Skeletal muscle tissue (tissue), 4 donors: ENCODE measurements around the gene YES1. TPM values are rescaled to one million over a fixed set of nuclear protein-coding genes. Genes with fewer than 3 reads are reported as not detected.

Experiments used
- H3K27ac ChIP-seq: one replicate; pipeline ENCODE4 v1.7.0; 2013; ENCODE audit warnings: mild to moderate bottlenecking, low read depth, low read length, inconsistent platforms
- H3K27me3 ChIP-seq, 3 donors: one replicate each; pipeline ENCODE4 v1.7.0; 2013; ENCODE audit warnings: low read length in 3 of 3; ENCODE audit not compliant: control insufficient read depth in 3 of 3, insufficient read depth in 3 of 3
- H3K36me3 ChIP-seq, 3 donors: one replicate each; pipeline ENCODE4 v1.7.0; 2013; ENCODE audit warnings: low read length in 3 of 3; ENCODE audit not compliant: control insufficient read depth in 3 of 3, insufficient read depth in 3 of 3
- H3K4me1 ChIP-seq, 3 donors: one replicate each; pipeline ENCODE4 v1.7.0; 2013; ENCODE audit warnings: low read length in 3 of 3, mild to moderate bottlenecking in 3 of 3; ENCODE audit not compliant: control insufficient read depth in 3 of 3, insufficient read depth in 3 of 3
- H3K4me3 ChIP-seq, 3 donors: one replicate each; pipeline ENCODE4 v1.7.0; 2013; ENCODE audit warnings: low read length in 3 of 3
- H3K9ac ChIP-seq, 3 donors: one replicate each; pipeline ENCODE4 v1.7.0; 2013; ENCODE audit warnings: low read length in 3 of 3, mild to moderate bottlenecking in 3 of 3, moderate library complexity in 2 of 3, low read depth in 1 of 3
- H3K9me3 ChIP-seq, 3 donors: one replicate each; pipeline ENCODE4 v1.7.0; 2013; ENCODE audit warnings: low read length in 3 of 3; ENCODE audit not compliant: control insufficient read depth in 3 of 3
- total RNA-seq: library from RNA; depleted of rRNA; stranded (reverse); fragments of >200 nt; gene quantifications from one replicate; pipeline ENCODE4 v1.2.3, GENCODE V29; 2014
- donor health status: Osteomylitis.

Gene YES1
- total RNA-seq, 1 donor from 2014 or later = 40.7 TPM

DNA sequence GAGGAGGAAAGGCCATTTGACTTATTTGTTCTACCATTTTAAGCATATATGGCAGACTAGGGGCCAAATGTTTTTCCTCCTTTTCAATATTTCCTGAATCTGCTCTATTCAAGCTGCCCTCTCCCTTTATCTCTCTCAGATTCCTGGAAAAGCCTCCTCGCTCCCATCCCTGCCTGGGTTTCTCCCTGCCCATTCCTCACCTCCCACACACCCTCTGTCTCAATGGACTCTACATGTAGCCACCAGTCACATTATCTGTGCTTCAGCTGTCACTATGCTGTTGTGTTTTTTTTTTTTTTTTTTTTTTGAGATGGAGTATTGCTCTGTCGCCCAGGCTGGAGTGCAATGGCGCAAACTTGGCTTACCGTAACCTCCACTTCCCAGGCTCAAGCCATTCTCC is 131.7 kb downstream of the YES1 start:
- Histone ChIP-seq H3K4me1 (no peaks in the 10 kb centered on the region), H3K9me3 (no peaks in the 10 kb centered on the region), H3K4me3 (no peak overlapping the region), H3K27me3 (no peaks in the 10 kb centered on the region), H3K36me3 (peaks cover 10 to 37% (median 27%) of the 10 kb centered on the region in 3 donors), H3K9ac (no peak overlapping the region), H3K27ac (no peak overlapping the region)

DNA sequence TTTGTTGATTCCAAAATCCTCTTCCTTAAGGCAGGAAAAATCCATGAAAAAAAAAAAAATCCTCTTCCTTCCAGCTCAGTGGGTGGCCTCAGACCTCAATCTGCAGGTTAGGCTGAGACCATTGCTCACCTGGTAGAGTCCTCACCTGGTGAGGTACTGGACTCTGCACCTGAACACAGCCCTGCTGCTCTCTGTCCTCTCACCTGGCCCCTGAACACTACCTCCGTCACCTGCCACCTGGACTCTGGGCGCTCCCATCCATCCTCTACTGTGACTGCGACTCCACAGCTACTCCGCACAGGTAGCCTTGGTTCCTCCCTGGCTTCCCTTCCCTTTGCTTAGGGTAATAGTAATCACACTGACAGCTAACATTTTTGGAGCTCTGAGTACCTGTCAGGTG is 132.5 kb downstream of the YES1 start:
- Histone ChIP-seq H3K36me3 (peaks cover 12 to 41% (median 34%) of the 10 kb centered on the region in 3 donors), H3K4me1 (no peaks in the 10 kb centered on the region), H3K27ac (no peak overlapping the region), H3K9me3 (no peaks in the 10 kb centered on the region), H3K4me3 (no peak overlapping the region), H3K27me3 (no peaks in the 10 kb centered on the region), H3K9ac (no peak overlapping the region)

DNA sequence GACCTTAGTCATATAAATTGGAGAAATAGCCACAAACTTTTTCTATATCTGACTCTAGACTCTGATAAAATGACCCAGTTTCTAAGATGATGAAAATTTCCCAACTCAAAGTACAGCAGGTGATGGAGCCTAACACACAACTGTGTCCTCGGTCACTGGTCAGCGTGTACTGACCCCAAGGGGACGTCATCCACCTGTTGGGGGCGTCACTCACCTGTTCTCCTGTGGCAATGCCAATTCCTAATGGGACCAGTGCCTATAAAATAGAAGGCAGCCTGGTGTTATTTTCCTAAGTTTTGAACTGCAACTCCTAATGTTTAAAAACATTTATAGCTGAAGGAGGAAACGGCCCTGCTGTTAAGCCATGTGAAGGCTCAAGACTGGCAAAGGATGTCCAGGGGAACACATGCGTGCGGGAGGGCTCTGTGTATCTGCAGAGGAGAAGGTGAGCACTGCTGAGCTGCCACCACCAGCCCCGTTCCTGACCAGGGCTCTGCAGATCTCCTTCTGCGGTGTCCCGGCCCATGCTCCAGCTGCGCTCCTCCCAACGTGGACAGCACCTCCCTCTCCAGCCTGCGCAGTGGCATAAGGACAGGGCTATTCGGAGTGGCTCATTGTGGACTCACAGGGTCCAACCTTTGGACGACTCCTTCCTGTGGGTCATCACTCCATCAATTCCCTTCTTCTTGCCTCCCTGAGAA is 133.4 kb downstream of the YES1 start:
- Histone ChIP-seq H3K9ac (no peak overlapping the region), H3K36me3 (peaks cover 12 to 41% (median 34%) of the 10 kb centered on the region in 3 donors), H3K27ac (no peak overlapping the region), H3K4me1 (no peaks in the 10 kb centered on the region), H3K9me3 (no peaks in the 10 kb centered on the region), H3K4me3 (no peak overlapping the region), H3K27me3 (no peaks in the 10 kb centered on the region)

DNA sequence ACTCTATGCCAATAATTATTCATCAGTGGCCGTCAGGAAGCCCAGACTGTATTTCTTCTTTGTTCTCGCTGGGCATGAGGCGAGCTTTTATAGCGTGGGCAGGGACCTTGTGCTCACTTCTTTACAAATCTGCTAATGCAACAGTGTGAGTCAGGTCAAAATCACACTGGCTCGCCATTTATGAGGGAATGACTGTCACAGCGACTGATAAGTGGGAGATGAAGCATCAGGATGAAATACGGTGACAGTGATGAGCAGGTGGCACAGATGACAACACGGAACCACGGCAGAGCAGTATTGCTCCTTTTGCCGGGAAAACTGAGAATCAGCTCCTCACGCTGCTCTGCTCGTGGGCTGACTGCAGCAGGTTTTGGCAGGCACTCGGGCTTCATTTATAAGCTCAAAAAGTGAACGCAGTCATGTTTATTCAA is 134.1 kb downstream of the YES1 start:
- peaks cover 12 to 37% (median 28%) of the 10 kb centered on the region in 3 donors for H3K36me3 ChIP-seq
- H3K4me3 ChIP-seq = no peak overlapping the region
- no peaks in the 10 kb centered on the region for H3K27me3 ChIP-seq
- H3K27ac ChIP-seq = no peak overlapping the region
- H3K9ac ChIP-seq = no peak overlapping the region
- no peaks in the 10 kb centered on the region for H3K4me1 ChIP-seq
- no peaks in the 10 kb centered on the region for H3K9me3 ChIP-seq

DNA sequence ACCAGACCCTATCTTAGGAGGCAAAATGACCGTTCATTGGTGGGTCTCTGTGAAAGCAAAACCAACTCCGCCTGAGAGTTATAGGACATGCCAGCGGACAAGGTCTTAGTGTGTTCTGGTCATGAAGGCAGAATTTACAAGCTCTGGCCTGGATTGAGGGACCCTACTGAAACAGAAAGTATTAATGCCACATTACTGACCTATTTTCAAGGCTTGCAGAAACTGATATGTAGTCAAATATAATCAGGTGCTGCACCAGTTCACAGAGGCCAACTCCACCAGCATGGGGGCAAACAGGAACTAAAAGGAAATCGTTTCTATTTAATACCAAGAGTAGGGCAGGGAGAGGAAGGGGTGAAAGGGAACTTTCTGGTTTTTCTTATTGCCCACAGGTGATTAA is 134.9 kb downstream of the YES1 start:
- no peak overlapping the region for H3K4me3 ChIP-seq
- no peak overlapping the region for H3K27ac ChIP-seq
- no peak overlapping the region for H3K9ac ChIP-seq
- no peaks in the 10 kb centered on the region for H3K27me3 ChIP-seq
- H3K4me1 ChIP-seq = no peaks in the 10 kb centered on the region
- H3K36me3 ChIP-seq = peaks cover 10 to 36% (median 29%) of the 10 kb centered on the region in 3 donors
- no peaks in the 10 kb centered on the region for H3K9me3 ChIP-seq

DNA sequence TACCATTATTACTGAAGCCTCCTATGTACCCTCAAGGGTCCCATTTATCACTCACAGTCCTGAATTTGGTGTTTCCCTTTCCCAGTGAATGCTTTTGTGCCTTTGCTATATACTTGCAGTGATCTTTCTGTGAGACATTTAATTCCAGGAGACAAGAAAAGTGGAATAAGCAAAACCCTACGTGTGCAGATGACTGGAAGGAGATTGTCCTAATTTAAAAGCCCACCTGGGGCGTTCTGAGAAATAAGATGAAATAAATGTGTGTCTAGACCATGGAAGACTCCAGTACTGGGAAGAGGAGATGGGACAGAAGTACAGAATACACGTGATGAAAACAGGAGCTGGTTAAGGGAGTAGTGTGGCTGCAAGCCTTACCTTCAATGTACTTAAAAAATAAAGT is 135.3 kb downstream of the YES1 start:
- H3K4me3 ChIP-seq = no peak overlapping the region
- H3K27ac ChIP-seq = no peak overlapping the region
- H3K36me3 ChIP-seq = peaks cover 6 to 32% (median 25%) of the 10 kb centered on the region in 3 donors
- H3K9me3 ChIP-seq = no peaks in the 10 kb centered on the region
- no peak overlapping the region for H3K9ac ChIP-seq
- H3K4me1 ChIP-seq = no peaks in the 10 kb centered on the region
- H3K27me3 ChIP-seq = no peaks in the 10 kb centered on the region

DNA sequence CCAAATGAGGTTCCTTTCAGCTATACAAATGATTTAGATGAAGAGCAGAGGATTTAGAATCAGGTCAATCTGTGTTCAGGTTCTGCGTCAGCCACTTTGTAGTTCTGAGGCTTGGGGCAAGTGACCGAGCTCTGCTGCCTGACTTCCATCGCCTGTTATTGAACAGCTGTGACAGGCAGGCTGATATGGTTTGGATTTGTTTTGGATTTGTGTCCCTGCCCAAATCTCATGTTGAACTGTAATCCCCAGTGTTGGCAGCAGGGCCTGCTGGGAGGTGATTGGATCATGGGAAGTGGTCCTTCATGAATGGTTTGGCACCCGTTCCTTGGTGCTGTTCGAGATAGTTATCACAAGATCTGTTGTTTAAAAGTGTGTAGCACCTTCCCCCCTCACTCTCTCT is 136.0 kb downstream of the YES1 start:
- no peak overlapping the region for H3K27ac ChIP-seq
- H3K4me1 ChIP-seq = no peaks in the 10 kb centered on the region
- H3K4me3 ChIP-seq = no peak overlapping the region
- H3K36me3 ChIP-seq = peaks cover 3 to 25% (median 22%) of the 10 kb centered on the region in 3 donors
- H3K9ac ChIP-seq = no peak overlapping the region
- H3K27me3 ChIP-seq = no peaks in the 10 kb centered on the region
- H3K9me3 ChIP-seq = no peaks in the 10 kb centered on the region

DNA sequence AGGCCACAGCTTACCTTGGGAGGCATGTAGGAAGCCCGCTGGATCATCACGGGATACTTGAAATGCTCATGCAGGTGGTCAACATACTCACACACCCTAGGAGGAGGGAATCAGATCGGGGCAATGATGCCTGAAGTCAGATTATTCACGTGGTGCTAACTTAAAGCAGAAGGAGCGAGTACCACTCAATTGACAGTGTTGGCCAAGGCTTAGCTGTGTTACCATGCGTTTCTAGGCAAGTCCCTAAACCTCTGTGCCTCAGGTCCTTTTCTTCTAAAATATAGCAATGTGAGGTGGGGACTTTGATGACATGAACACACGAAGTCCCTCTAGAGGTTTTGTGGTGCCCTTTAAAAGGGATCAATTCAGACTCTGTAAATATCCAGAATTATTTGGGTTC is 136.7 kb downstream of the YES1 start:
- no peaks in the 10 kb centered on the region for H3K27me3 ChIP-seq
- H3K36me3 ChIP-seq = peaks cover 8 to 29% (median 28%) of the 10 kb centered on the region in 3 donors
- no peaks in the 10 kb centered on the region for H3K9me3 ChIP-seq
- H3K9ac ChIP-seq = no peak overlapping the region
- no peak overlapping the region for H3K27ac ChIP-seq
- H3K4me3 ChIP-seq = no peak overlapping the region
- H3K4me1 ChIP-seq = no peaks in the 10 kb centered on the region

DNA sequence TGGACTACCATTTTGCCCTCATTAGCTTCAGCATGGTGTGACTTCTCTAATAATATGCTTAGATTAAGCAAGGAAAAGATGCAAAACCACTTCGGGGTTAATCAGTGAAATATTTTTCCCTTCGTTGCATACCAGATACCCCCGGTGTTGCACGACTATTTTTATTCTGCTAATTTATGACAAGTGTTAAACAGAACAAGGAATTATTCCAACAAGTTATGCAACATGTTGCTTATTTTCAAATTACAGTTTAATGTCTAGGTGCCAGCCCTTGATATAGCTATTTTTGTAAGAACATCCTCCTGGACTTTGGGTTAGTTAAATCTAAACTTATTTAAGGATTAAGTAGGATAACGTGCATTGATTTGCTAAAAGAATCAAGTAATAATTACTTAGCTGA is 138.3 kb downstream of the YES1 start:
- Histone ChIP-seq H3K27ac (no peak overlapping the region), H3K9me3 (no peaks in the 10 kb centered on the region), H3K27me3 (no peaks in the 10 kb centered on the region), H3K4me3 (no peak overlapping the region), H3K9ac (no peak overlapping the region), H3K36me3 (peaks cover 9 to 29% (median 26%) of the 10 kb centered on the region in 3 donors), H3K4me1 (no peaks in the 10 kb centered on the region)

DNA sequence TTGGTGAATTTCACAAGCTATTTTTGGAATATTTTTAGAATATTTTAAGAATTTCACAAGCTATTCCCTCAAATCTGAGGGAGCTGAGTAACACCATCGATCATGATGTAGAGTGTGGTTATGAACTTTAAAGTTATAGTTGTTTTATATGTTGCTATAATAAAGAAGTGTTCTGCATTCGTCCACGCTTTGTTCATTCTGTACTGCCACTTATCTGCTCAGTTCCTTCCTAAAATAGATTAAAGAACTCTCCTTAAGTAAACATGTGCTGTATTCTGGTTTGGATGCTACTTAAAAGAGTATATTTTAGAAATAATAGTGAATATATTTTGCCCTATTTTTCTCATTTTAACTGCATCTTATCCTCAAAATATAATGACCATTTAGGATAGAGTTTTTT is 138.7 kb downstream of the YES1 start:
- Histone ChIP-seq H3K36me3 (peaks cover 9 to 26% (median 26%) of the 10 kb centered on the region in 3 donors), H3K27ac (no peak overlapping the region), H3K4me3 (no peak overlapping the region), H3K9me3 (no peaks in the 10 kb centered on the region), H3K27me3 (no peaks in the 10 kb centered on the region), H3K9ac (no peak overlapping the region), H3K4me1 (no peaks in the 10 kb centered on the region)
